HG02759 (cell line): Measurements from ENCODE around the gene SHH.

ENCODE experiments used
- ATAC-seq: cut with Tn5 transposase; IDR thresholded peaks from one replicate; pipeline ENCODE4 v1.9.1; 2021; ENCODE audit warnings: mild to moderate bottlenecking, moderate library complexity; ENCODE audit not compliant: unreplicated experiment

The SHH gene

GRCh38 chr7:155766966-155767916 is 45.0 kb downstream of the SHH start:
- ATAC-seq, result no peak

DNA sequence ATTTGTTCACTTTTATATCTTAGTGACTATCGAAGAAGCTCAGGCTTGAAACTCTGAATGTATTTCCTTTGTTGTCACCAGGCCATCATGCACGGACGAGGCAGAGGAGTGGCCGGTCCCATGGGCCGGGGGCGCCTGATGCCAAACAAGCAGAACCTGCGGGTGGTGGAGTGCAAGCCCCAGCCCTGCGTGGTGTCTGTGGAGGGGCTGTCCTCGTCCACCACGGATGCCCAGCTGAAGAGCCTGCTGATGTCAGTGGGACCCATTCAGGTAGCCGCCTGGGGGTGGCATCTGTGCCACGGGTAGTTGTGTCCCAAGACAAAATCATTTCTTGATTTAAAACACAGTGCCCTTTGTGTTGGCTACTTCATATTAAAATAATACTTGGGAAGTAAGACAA is 45.9 kb downstream of the SHH start:
- no peak for ATAC-seq

DNA sequence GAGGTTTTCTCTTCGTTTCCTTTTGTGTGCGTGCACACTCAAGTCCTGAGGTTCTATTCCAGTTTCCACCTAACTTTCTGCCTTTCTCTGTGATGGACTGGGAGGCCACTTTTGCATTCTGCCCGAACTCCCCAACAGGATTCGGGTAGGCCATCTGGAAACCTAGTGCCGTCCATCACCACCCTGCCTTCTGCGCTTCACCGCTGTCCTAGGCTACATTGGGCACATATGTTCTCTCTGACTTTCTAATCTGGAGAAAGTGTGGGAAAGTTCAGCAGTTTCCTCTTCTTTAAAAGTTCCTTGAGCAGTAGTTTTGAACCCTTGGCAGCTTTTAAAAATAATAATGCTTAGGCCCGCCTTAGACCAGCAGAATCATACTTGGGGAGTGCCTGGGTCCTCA is 46.8 kb downstream of the SHH start:
- no peak for ATAC-seq

DNA sequence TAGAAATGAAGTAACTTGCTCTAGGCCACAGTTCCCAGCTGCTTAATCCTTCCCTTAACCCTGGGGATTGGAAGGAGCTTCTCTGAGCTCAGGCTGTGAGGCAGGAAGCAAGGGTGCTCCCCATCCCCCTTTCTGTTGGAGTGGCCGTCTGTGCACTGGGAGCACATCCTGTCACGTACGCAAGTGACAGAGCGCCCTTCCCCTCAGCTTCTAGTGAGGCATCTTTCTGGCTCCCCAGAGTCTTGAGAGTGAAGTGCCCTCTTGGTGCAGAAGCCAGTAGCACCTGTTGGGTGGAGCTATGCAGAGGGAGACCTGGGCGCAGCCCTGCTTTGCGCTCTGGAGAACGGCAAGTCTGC is 47.8 kb downstream of the SHH start:
- peak; percentile 45 for ATAC-seq

DNA sequence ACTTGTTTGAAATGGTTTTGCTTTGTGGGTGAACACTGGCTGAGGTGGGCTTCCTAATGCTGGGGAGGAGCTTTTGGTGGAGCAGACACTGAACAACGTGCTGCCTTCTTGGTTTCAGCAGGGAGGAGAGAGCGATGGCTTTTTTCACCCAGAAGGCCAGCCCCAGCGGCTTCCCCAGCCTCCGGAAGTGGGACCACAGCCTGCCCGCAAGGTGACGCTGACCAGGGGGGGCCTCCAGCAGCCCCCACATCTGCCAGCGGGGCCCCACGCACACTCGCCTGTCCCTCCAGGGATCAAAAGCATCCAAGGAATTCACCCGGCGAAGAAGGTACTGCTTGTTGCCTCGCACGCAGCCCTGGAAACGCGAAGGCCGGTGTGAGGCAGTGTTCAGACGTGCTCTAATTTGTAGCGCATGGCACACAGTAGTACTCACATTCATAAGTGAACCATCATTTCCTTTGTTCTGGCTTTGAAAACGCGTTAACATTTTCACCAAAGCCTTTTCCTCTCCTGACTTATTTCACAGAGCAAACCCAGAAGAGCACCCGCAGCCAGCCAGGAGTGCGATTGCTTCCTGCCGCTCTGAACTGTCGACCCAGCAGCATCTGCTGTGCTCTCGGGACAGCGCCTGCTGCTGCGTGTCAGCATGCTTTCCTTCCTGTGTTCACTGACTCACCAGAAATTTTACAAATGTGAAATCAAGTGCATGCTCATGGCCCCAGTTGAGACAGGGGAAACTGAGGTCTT is 48.4 kb downstream of the SHH start:
- ATAC-seq, result peak; percentile 67

DNA sequence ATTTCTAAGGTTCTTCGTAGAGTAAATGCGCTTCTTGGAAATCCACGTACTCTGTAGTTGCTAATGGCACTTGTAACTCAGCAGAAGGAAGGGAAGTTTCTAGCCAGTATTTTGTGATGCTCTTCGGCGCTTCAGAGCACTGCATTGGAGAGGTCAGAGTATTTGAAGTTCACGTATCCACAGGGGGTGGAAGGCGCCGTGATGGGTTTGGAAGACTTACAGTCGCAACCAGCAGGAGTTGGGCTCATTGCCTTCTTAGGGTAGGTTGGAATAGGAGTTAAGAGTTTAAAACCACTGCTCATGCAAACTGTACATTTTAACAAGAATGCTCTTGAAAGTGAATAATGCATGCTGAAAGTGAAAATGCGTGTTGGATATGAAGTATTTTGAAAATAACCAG is 49.1 kb downstream of the SHH start:
- ATAC-seq, result no peak

DNA sequence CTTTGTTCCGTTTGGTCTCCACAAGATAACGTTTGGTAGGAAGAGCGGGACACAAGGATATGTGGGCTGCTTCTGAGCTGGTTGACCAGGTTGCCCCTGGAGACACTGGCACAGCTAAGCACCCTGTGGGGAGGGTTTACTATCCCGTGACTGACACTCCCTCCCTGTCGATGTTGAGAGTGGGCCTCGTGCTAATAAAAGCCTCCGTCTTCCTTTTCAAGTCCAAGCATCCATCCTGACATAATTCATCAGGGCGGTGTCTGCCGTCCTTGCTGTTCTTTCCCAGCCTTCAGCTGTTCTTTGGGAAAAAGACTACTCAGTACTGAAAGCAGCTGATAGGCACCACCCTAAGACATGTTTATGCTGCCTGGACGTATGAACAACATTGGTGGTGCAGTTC is 49.6 kb downstream of the SHH start:
- ATAC-seq, result no peak

- no peak for ATAC-seq
Observed at GRCh38 chr7:155762036-155762435, 50.2 kb downstream of the SHH start.

GRCh38 chr7:155761162-155761561 is 51.1 kb downstream of the SHH start:
- ATAC-seq, result no peak

GRCh38 chr7:155759740-155760430 is 52.4 kb downstream of the SHH start:
- no peak for ATAC-seq

- no peak for ATAC-seq
Observed at GRCh38 chr7:155758348-155758747, 53.9 kb downstream of the SHH start.

DNA sequence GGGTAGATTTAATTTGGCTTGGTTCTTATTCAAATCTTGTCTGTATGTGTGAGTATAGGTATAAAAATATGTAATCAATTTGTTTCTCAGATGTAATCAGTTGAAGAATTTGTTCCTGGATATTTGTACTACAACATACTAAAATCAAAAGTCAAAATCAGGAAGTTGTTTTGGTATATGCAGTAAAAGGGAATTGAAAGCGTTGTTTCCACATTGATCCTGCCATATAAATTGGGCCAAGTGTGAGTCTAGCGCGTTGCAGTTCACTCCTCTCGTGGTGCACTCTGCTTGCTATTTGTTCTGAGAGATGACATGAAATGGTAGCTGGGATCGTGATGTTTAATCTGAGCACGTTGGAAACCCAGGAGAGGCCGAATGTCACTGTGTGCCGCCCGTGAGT is 55.9 kb downstream of the SHH start:
- no peak for ATAC-seq

GRCh38 chr7:155755026-155755425 is 57.2 kb downstream of the SHH start:
- ATAC-seq, result no peak

- ATAC-seq, result no peak
Observed at GRCh38 chr7:155754165-155754564, 58.1 kb downstream of the SHH start.

DNA sequence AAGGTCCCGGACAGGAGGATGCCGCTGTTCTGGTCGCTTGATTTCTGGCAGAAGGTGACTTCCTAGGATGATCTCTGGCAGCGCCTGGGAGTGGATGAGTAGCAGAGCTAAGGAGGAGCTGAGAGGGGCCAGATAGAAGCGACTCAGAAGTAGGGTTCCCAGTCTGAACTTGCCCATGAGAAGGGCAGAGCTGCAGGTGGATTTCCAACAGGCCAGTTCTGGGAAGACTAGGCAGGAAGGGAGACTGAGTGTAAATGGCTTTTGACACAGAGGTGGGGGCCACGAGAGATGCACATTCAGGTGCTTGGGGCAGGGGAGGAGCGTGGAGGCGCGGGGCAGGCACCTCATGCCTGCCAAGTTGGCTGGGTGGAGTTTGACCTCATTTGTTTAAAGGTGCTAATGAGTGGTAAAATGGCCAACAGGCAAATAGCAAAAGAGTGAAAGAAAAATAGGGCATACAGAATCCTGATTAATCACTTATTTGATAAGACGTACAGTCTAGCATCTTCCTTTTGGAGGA is 58.8 kb downstream of the SHH start:
- no peak for ATAC-seq

DNA sequence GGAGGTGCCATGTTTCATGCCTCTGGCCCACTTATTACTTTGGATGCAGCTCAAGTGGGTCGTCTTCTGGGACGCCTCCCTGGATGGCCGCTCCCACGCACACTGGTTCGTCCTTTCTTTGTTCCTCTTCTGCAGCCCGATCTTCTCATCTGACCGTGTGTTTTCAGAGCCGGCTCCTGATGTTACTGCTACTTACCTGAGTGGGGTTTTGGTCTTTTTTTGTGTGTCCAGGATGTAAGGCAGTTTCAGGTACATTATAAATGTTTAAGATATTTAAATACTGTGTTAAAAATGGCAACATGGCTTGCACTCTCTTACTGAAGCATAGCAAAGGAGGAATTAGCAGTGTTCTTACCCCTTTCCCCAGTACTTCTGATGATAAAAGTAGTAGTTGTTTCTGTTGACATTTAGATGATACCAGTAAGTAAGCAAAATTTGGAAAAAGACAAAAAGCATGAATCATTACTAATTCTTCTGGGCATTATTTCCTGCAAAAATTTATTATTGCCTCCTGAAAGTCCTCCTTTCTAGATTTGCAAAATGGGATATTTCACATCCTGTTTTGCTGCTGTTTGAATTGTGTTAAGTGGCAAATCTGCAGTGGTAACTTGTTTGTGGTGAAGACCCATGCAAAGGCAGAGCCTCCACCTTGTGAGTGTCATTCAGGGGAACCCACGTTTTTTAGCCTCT is 59.4 kb downstream of the SHH start:
- ATAC-seq, result peak; percentile 65

DNA sequence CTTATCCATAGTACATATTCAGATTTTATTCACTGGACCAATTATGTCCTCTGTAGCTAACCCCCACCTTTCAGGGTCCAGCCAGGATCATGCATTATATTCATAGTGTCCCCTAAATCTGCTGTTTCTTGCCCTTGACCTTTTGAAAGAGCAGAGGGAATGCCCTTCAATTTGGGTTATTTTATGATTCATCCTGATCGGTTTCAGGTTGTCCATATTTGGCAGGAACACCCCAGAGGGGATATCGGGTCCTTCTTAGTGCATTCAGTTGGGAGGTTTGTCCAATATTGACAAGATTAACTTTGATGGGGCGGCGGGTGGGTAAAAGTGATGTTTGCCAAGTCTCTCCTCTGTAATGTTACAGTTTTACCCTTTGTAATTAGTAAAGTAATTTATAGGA is 60.9 kb downstream of the SHH start:
- ATAC-seq, result no peak

GRCh38 chr7:155750255-155751125 is 61.8 kb downstream of the SHH start:
- ATAC-seq, result no peak
